NT2/D1 (cell line): ENCODE data around the gene KRTAP5-3.

ENCODE experiments used
- YY1 ChIP-seq: IDR thresholded peaks from 2 replicates; pipeline ENCODE4 v1.6.1; 2011; ENCODE audit not compliant: insufficient read length, insufficient read depth
- ZNF274 ChIP-seq: IDR thresholded peaks from 2 replicates; pipeline ENCODE4 v1.6.1; 2011; ENCODE audit warnings: mild to moderate bottlenecking, low read depth, low read length

- TF ChIP-seq YY1 (no peak), ZNF274 (no peak)
These were observed 43.2 kb upstream of the KRTAP5-3 start for GRCh38 chr11:1651411-1651980.
